K562 (cell line): ENCODE measurements around the gene PPP1CA. TPM values are rescaled to one million over a fixed set of nuclear protein-coding genes. Genes with fewer than 3 reads are reported as not detected.

Experiments
- ATAC-seq: fragments of 200-7000 bp; cut with Tn5 transposase; 3 replicates; pipeline ENCODE4 v1.9.1; 2020; ENCODE audit warnings: moderate library complexity
- BruUV-seq: library from RNA; stranded (reverse); fragments of 400-500 nt; replicated peaks from 2 replicates; lab custom pipeline; 2021; lab: Mats Ljungman, UMichigan
- CTCF ChIA-PET: fragments of 300-600 bp; formaldehyde crosslinking; extraction: SDS; loops from one replicate; lab custom pipeline; 2021; ENCODE audit warnings: low intra/inter-chr PET ratio; lab: Yijun Ruan, JAX
- POLR2A ChIA-PET: fragments of 300-600, 350-650 bp; sonication (Branson Sonifier 250); formaldehyde crosslinking; extraction: SDS; loops from one replicate; lab custom pipeline; 2021; ENCODE audit warnings: antibody characterized with exemption, inconsistent platforms; lab: Yijun Ruan, JAX
- DNase-seq, 4 experiments: peaks; one replicate each; pipeline versions ENCODE4 v3.0.0 to v3.0.0-alpha.2; 2011 to 2018; ENCODE audit warnings: low spot score in 3 of 4, mixed read lengths in 3 of 4; ENCODE audit errors: extremely low read depth in 1 of 4
- FAIRE-seq: peaks from 2 replicates; lab custom pipeline; 2011; peaks lifted over from hg19 to GRCh38; lab: Jason Lieb, UNC
- H2AFZ ChIP-seq: 2 replicates; pipeline ENCODE4 v1.6.0; 2011; ENCODE audit warnings: low read depth, low read length, control low read depth, inconsistent platforms
- H3K27ac ChIP-seq: fragments of 200-600 bp; 3 replicates; pipeline ENCODE4 v1.8.0; 2011; ENCODE audit warnings: low read depth, mild to moderate bottlenecking, control low read depth, inconsistent platforms, low read length, moderate library complexity, mixed read lengths; ENCODE audit errors: extremely low read depth
- H3K27me3 ChIP-seq, 2 experiments: fragments of 300-600 bp in 1 of 2; 2 replicates in 1 of 2; 3 replicates in 1 of 2; pipeline versions ENCODE4 v1.6.0 to v1.8.0; 2011; ENCODE audit warnings: inconsistent platforms in 2 of 2, low read length in 2 of 2, mild to moderate bottlenecking in 1 of 2, mixed read lengths in 1 of 2, moderate library complexity in 1 of 2; ENCODE audit not compliant: control insufficient read depth in 2 of 2, insufficient read depth in 2 of 2
- H3K36me3 ChIP-seq: fragments of 300-600 bp; 3 replicates; pipeline ENCODE4 v1.8.0; 2011; ENCODE audit warnings: mild to moderate bottlenecking, low read length, inconsistent platforms; ENCODE audit not compliant: control insufficient read depth, insufficient read depth
- H3K4me1 ChIP-seq, 2 experiments: fragments of 200-600 bp in 1 of 2; replicated peaks in 1 of 2; 2 replicates in 1 of 2; 3 replicates in 1 of 2; pipeline versions ENCODE4 v1.5.1 to v1.8.0; 2011; ENCODE audit warnings: inconsistent platforms in 2 of 2, low read length in 2 of 2, mild to moderate bottlenecking in 1 of 2, mixed read lengths in 1 of 2, moderate library complexity in 1 of 2; ENCODE audit not compliant: control insufficient read depth in 2 of 2, insufficient read depth in 2 of 2
- H3K4me2 ChIP-seq: 2 replicates; pipeline ENCODE4 v1.6.1; 2011; ENCODE audit warnings: low read length, control low read depth, inconsistent platforms, mixed read lengths; ENCODE audit not compliant: insufficient read depth
- H3K4me3 ChIP-seq: fragments of 200-600 bp; sonication (generic), shearing (Covaris generic); 2 replicates; pipeline ENCODE4 v1.5.1; 2016; ENCODE audit warnings: control low read depth, inconsistent platforms
- H3K79me2 ChIP-seq: fragments of 200-600 bp; 3 replicates; pipeline ENCODE4 v1.8.0; 2011; ENCODE audit warnings: low read length, inconsistent platforms; ENCODE audit not compliant: control insufficient read depth, insufficient read depth
- H3K9ac ChIP-seq, 2 experiments: 2 replicates each; pipeline versions ENCODE4 v1.6.0 to v1.6.1; 2011; ENCODE audit warnings: low read depth in 2 of 2, low read length in 2 of 2, control low read depth in 1 of 2, inconsistent platforms in 1 of 2, mild to moderate bottlenecking in 1 of 2, mixed read lengths in 1 of 2; ENCODE audit not compliant: insufficient read depth in 1 of 2
- H3K9me1 ChIP-seq: one replicate; pipeline ENCODE4 v1.6.0; 2011; ENCODE audit warnings: inconsistent platforms, mild to moderate bottlenecking, low read length, moderate library complexity; ENCODE audit not compliant: control insufficient read depth, insufficient read depth
- H3K9me3 ChIP-seq: replicated peaks from 2 replicates; pipeline ENCODE4 v1.5.1; 2011; ENCODE audit warnings: low read depth, low read length, inconsistent platforms; ENCODE audit not compliant: control insufficient read depth, insufficient read depth
- H4K20me1 ChIP-seq: replicated peaks from 2 replicates; pipeline ENCODE4 v1.6.1; 2011; ENCODE audit warnings: low read length, inconsistent platforms, mixed read lengths; ENCODE audit not compliant: control insufficient read depth, insufficient read depth
- BCOR ChIP-seq: fragments of 450-650 bp; IDR thresholded peaks from 2 replicates; pipeline ENCODE4 v1.6.1; 2016
- DDX20 ChIP-seq: fragments of 450-650 bp; IDR thresholded peaks from 2 replicates; pipeline ENCODE4 v1.6.1; 2016; ENCODE audit warnings: missing genetic modification characterization, low read depth, mild to moderate bottlenecking, missing compliant biosample characterization, moderate library complexity
- DPF2 ChIP-seq: fragments of 450-650 bp; IDR thresholded peaks from 2 replicates; pipeline ENCODE4 v1.6.1; 2016
- FOXJ2 ChIP-seq: fragments of 200-800 bp; sonication (Bioruptor generic); IDR thresholded peaks from 2 replicates; pipeline ENCODE4 v1.6.1; 2016; ENCODE audit warnings: missing genetic modification characterization, missing compliant biosample characterization
- NEUROD1 ChIP-seq: fragments of 150-350 bp; IDR thresholded peaks from 2 replicates; pipeline ENCODE4 v1.6.1; 2014; ENCODE audit warnings: borderline replicate concordance, low read length, low read depth; ENCODE audit not compliant: partially characterized antibody
- NFE2 ChIP-seq: IDR thresholded peaks from 2 replicates; pipeline ENCODE4 v1.6.1; 2014; ENCODE audit warnings: antibody characterized with exemption, low read depth
- NR2C2 ChIP-seq, 2 experiments: fragments of 200-800 bp in 1 of 2; sonication (Bioruptor generic) in 1 of 2; sonication (generic) in 1 of 2; formaldehyde crosslinking in 1 of 2; IDR thresholded peaks; 2 replicates each; pipeline versions ENCODE4 v1.6.1 to v1.8.0; 2016 to 2022; ENCODE audit warnings: mild to moderate bottlenecking in 1 of 2, missing compliant biosample characterization in 1 of 2, missing genetic modification characterization in 1 of 2, missing genetic modification reagents in 1 of 2
- STAT5A ChIP-seq: IDR thresholded peaks from 2 replicates; pipeline ENCODE4 v1.6.1; 2012; ENCODE audit warnings: low read length, inconsistent platforms, borderline replicate concordance
- TAF9B ChIP-seq: fragments of 450-650 bp; IDR thresholded peaks from 2 replicates; pipeline ENCODE4 v1.6.1; 2018; ENCODE audit warnings: mild to moderate bottlenecking; ENCODE audit not compliant: partially characterized antibody
- THRAP3 ChIP-seq: fragments of 450-650 bp; IDR thresholded peaks from 2 replicates; pipeline ENCODE4 v1.6.1; 2016; ENCODE audit warnings: mild to moderate bottlenecking, inconsistent platforms, borderline replicate concordance
- ZBTB8A ChIP-seq: fragments of 450-650 bp; IDR thresholded peaks from 2 replicates; pipeline ENCODE4 v1.6.1; 2018; ENCODE audit warnings: mild to moderate bottlenecking, moderate library complexity; ENCODE audit not compliant: partially characterized antibody
- ZEB2 ChIP-seq: fragments of 450-650 bp; IDR thresholded peaks from 2 replicates; pipeline ENCODE4 v1.6.1; 2016
- ZFPM2 ChIP-seq: fragments of 250-450 bp; sonication (Bioruptor Pico); IDR thresholded peaks from 2 replicates; pipeline ENCODE4 v1.5.1; 2022; ENCODE audit warnings: mild to moderate bottlenecking
- ZNF444 ChIP-seq: fragments of 250-450 bp; sonication (Bioruptor Pico); IDR thresholded peaks from 2 replicates; pipeline ENCODE4 v1.4.0; 2020; ENCODE audit warnings: mild to moderate bottlenecking, moderate library complexity
- ZNF57 ChIP-seq: fragments of 450-650 bp; formaldehyde crosslinking; IDR thresholded peaks from 2 replicates; pipeline ENCODE4 v1.4.0; 2020; ENCODE audit warnings: mild to moderate bottlenecking, moderate library complexity
- WGBS: fragments of 100-300 bp; shearing (Covaris generic); methylation state at CpG from one replicate; pipeline ENCODE4 v1.1.6; 2016; ENCODE audit warnings: low coverage, mixed read lengths; ENCODE audit not compliant: insufficient coverage; ENCODE audit errors: missing lambda C conversion rate; 5-methylcytosine and 5-hydroxymethylcytosine counted together
- in situ Hi-C: fragments of 300-500 bp; cut with MboI; formaldehyde crosslinking; loops from 4 replicates; pipeline ENCODE4 v1.15.0; 2018; ENCODE audit warnings: inconsistent platforms, mixed read lengths
- intact Hi-C: fragments of 100-400 bp; cut with micrococcal nuclease; formaldehyde crosslinking; loops from 2 replicates; pipeline ENCODE4 v1.14.2; 2022
- polyA plus RNA-seq, 8 experiments: library from polyadenylated mRNA; depleted of rRNA in 4 of 8; stranded (reverse) in 5 of 8; unstranded in 3 of 8; fragments of >200 nt; fragmentation: Nextera tagmentation in 2 of 8; fragmentation: Illumina TruSeq in 1 of 8; extraction: Ambion mirVana in 2 of 8; extraction: Trizol in 1 of 8; gene quantifications; 2 replicates each; pipeline versions ENCODE4 v1.2.1 to v1.2.3, GENCODE V29; 2011 to 2014; ENCODE audit warnings: inconsistent platforms in 1 of 8, missing spikeins in 1 of 8
- total RNA-seq, 7 experiments: library from RNA; depleted of rRNA in 6 of 7; stranded (reverse); fragments of >200 nt in 6 of 7; fragmentation: Illumina TruSeq in 2 of 7; extraction: Trizol in 2 of 7; gene quantifications; 2 replicates each; pipeline versions ENCODE4 v1.2.1 to v1.2.3, GENCODE V29; 2011 to 2021; ENCODE audit warnings: low replicate concordance in 1 of 7
- TF ChIP-seq, protein P1 (sequence below): sonication (generic); formaldehyde crosslinking; IDR thresholded peaks from 2 replicates; pipeline ENCODE4 v1.8.1; 2022; ENCODE audit warnings: missing genetic modification reagents
- TF ChIP-seq, protein P2 (sequence below): fragments of 250-450 bp; sonication (Bioruptor Pico); IDR thresholded peaks from 2 replicates; pipeline ENCODE4 v1.4.0; 2020

Gene PPP1CA
- total and polyA plus RNA-seq, 9 of the 15 experiments (the other 6 are each of a cell fraction or from before 2014, with no cell fraction given), result 18.2 to 242 (median 188) TPM

DNA sequence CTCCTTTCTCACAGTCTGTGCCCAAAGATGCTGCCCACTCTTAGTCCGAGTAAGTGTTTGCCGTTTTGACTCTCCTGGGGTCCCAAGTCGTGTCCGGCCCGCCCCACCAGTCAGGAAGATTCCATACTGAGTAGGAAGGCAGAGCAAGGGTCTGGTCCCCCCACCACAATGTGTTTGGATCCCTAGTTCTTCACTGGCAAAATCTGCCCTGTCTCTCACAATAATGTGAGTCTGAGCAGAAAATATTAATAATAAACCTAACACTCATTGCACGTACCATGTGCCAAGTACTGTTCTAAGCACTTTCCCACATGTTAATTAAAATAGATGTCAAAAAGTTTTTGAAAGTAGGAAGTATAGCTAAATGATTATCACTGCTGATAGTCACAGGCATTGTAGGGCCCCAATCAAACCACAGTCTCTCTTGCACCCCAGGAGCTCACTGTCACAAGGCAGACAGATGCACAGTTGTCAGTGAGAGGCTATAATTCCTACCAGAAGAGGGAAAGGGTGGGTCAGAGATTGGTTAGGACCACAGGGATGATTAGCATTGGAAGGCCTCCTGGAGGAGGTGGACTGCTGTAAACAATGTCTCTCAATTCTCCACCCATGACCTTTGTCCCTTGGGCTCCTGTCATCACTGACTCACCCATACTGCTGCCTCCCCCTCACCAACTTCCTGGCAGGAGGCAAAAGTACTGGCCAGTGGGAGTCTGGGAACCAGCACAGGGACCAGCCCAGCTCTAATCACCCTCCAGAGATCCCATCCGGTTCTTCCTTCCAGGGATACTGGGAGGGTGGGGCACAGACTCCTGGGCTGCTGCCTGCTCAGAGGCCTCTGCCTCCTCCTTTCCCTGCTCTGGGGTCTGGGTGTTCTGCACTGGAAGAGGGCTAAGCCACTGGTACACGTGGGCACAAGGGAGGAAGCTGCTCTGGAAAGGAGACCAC, 47.3 kb downstream of the PPP1CA start (continued):
- no peak for TF ChIP-seq DDX20 (tag)
- TF ChIP-seq, protein P1, sequence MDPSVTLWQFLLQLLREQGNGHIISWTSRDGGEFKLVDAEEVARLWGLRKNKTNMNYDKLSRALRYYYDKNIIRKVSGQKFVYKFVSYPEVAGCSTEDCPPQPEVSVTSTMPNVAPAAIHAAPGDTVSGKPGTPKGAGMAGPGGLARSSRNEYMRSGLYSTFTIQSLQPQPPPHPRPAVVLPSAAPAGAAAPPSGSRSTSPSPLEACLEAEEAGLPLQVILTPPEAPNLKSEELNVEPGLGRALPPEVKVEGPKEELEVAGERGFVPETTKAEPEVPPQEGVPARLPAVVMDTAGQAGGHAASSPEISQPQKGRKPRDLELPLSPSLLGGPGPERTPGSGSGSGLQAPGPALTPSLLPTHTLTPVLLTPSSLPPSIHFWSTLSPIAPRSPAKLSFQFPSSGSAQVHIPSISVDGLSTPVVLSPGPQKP (CRISPR knock-in tag), result no peak
- TF ChIP-seq STAT5A, result no peak
- TF ChIP-seq DPF2, result peak; percentile 94
- TF ChIP-seq ZBTB8A, result no peak
- TF ChIP-seq ZFPM2 (CRISPR knock-in tag), result no peak

GRCh38 chr11:67353317-67354074, 48.2 kb downstream of the PPP1CA start, which contains the start of gene POLD4:
Gene POLD4 (minus strand): TSS chr11:67353546. CDS start chr11:67353399, 147 bp downstream.
- peak; percentile 66 for FAIRE-seq
- no peaks in the 10 kb centered on the region for H4K20me1 ChIP-seq
- no peak for TF ChIP-seq ZEB2
- TF ChIP-seq, protein P2, sequence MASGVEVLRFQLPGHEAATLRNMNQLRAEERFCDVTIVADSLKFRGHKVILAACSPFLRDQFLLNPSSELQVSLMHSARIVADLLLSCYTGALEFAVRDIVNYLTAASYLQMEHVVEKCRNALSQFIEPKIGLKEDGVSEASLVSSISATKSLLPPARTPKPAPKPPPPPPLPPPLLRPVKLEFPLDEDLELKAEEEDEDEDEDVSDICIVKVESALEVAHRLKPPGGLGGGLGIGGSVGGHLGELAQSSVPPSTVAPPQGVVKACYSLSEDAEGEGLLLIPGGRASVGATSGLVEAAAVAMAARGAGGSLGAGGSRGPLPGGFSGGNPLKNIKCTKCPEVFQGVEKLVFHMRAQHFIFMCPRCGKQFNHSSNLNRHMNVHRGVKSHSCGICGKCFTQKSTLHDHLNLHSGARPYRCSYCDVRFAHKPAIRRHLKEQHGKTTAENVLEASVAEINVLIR, result no peak; the same call in 1 of the 2 replicates
- TF ChIP-seq THRAP3, result no peak
- TF ChIP-seq TAF9B, result peak; percentile 10
- peak; percentile 72 for TF ChIP-seq NEUROD1
- TF ChIP-seq ZNF57 (CRISPR knock-in tag), result 0 out of 2 replicates have a peak, but pooled peaks have one; percentile 55
- no peak for TF ChIP-seq NR2C2 (CRISPR knock-in tag; IDR thresholded peaks at IDR 0.05)
- no peak for TF ChIP-seq NR2C2 (tag; IDR thresholded peaks at IDR 0.05)
- peak; percentile 44; the same call in 1 of the 2 replicates for TF ChIP-seq BCOR
- peak; percentile 21; the same call in 1 of the 2 replicates for TF ChIP-seq NFE2
- no peak for TF ChIP-seq ZNF444 (CRISPR knock-in tag)
- no peak for TF ChIP-seq FOXJ2

More at GRCh38 chr11:67353317-67354074, 48.2 kb downstream of the PPP1CA start, which contains the start of gene POLD4:
- in situ Hi-C loops (no loop called here), intact Hi-C loops (loop anchor here (1.0 to 5.0 kb wide), 2 partner anchors 29 to 229 kb away; partner anchors contain the start of gene GSTP1)
- Histone ChIP-seq H3K4me2 (peak within 1 kb of the TSS; percentile 94), H3K9me1 (no peaks in the 10 kb centered on the region), H3K4me3 (peak within 1 kb of the TSS; percentile 76), H3K36me3 (peaks cover 4% of the 10 kb centered on the region; the same call in 1 of the 3 replicates), H3K9ac (peak within 1 kb of the TSS; percentile 80 to 92), H3K27ac (peak within 1 kb of the TSS; percentile 92), H3K4me1 (peaks cover 64% of the 10 kb centered on the region in 2 experiments), H2AFZ (peak within 1 kb of the TSS; percentile 73), H3K9me3 (no peaks in the 10 kb centered on the region), H3K79me2 (peaks cover 8% of the 10 kb centered on the region), H3K27me3 (no peaks in the 10 kb centered on the region)
- ChIA-PET POLR2A (interaction anchor here (0.9 to 2.3 kb wide), 14 partner anchors 9 to 298 kb away, joined by 3 to 15 read pairs (median 4); partner anchors contain the start of gene RAD9A), CTCF (interaction anchor here (0.6 to 4.5 kb wide), 3 partner anchors 21 to 154 kb away, joined by 4 to 25 read pairs (median 5); partner anchors contain the start of gene CDK2AP2)
- under 1% methylated on average over 26 of the region's 37 CpGs for WGBS
- DNase-seq, result peak; percentile 98 to 99 (median 98)
- peak; percentile 94 for ATAC-seq
- no TSS peak for BruUV-seq
